HepG2 (cell line): Measurements from ENCODE around the gene CDCA4. TPM values are rescaled to one million over a fixed set of nuclear protein-coding genes. Genes with fewer than 3 reads are reported as not detected.

ENCODE experiments used
- ATAC-seq: fragments of 200-7000 bp; cut with Tn5 transposase; 3 replicates; pipeline ENCODE4 v1.9.1; 2020; ENCODE audit warnings: mild to moderate bottlenecking, moderate library complexity
- BruUV-seq: library from RNA; stranded (reverse); fragments of 400-500 nt; replicated peaks from 2 replicates; lab custom pipeline; 2021; lab: Mats Ljungman, UMichigan
- CTCF ChIA-PET: fragments of 300-600 bp; formaldehyde crosslinking; extraction: SDS; loops from one replicate; lab custom pipeline; 2021; ENCODE audit warnings: low total read pairs, inconsistent platforms, low intra/inter-chr PET ratio; lab: Yijun Ruan, JAX
- POLR2A ChIA-PET: fragments of 350-600 bp; sonication (Branson Sonifier 250); formaldehyde crosslinking; loops from one replicate; lab custom pipeline; 2020; ENCODE audit warnings: antibody characterized with exemption, inconsistent platforms; lab: Yijun Ruan, JAX
- DNase-seq: peaks from one replicate; pipeline ENCODE4 v3.0.0-alpha.2; 2015; ENCODE audit warnings: low spot score
- FAIRE-seq: peaks from 3 replicates; lab custom pipeline; 2011; peaks lifted over from hg19 to GRCh38; lab: Jason Lieb, UNC
- H2AFZ ChIP-seq: one replicate; pipeline ENCODE4 v1.6.1; 2011; ENCODE audit warnings: low read length, inconsistent platforms
- H3K27ac ChIP-seq: fragments of 300-600 bp; 3 replicates; pipeline ENCODE4 v1.8.0; 2011; ENCODE audit warnings: mixed run types, mild to moderate bottlenecking, mixed read lengths, low read length, inconsistent platforms; ENCODE audit not compliant: insufficient read depth; ENCODE audit errors: extremely low read length
- H3K27me3 ChIP-seq, 2 experiments: fragments of 200-600 bp in 1 of 2; 2 replicates in 1 of 2; 3 replicates in 1 of 2; pipeline versions ENCODE4 v1.6.0 to v1.8.0; 2011; ENCODE audit warnings: low read length in 2 of 2, mild to moderate bottlenecking in 2 of 2, moderate library complexity in 2 of 2, inconsistent platforms in 1 of 2; ENCODE audit not compliant: insufficient read depth in 2 of 2, control insufficient read depth in 1 of 2
- H3K36me3 ChIP-seq, 2 experiments: fragments of 200-600 bp in 1 of 2; replicated peaks in 1 of 2; 2 replicates in 1 of 2; 3 replicates in 1 of 2; pipeline versions ENCODE4 v1.5.1 to v1.8.0; 2011; ENCODE audit warnings: low read length in 2 of 2, inconsistent platforms in 1 of 2; ENCODE audit not compliant: insufficient read depth in 2 of 2, control insufficient read depth in 1 of 2
- H3K4me1 ChIP-seq: 2 replicates; pipeline ENCODE4 v1.5.1; 2012; ENCODE audit warnings: low read length, inconsistent platforms; ENCODE audit not compliant: insufficient read depth
- H3K4me2 ChIP-seq: 2 replicates; pipeline ENCODE4 v1.6.0; 2011; ENCODE audit warnings: low read depth, low read length, inconsistent platforms
- H3K4me3 ChIP-seq, 3 experiments: fragments of 200-600 bp in 1 of 3; sonication (generic), shearing (Covaris generic) in 1 of 3; replicated peaks in 1 of 3; 2 replicates each; pipeline ENCODE4 v1.5.1; 2011 to 2016; ENCODE audit warnings: low read length in 3 of 3, inconsistent platforms in 2 of 3, low read depth in 2 of 3, mild to moderate bottlenecking in 2 of 3, control low read depth in 1 of 3, mixed read lengths in 1 of 3; ENCODE audit not compliant: insufficient read depth in 1 of 3
- H3K79me2 ChIP-seq: one replicate; pipeline ENCODE4 v1.6.1; 2011; ENCODE audit warnings: low read length, inconsistent platforms; ENCODE audit not compliant: insufficient read depth
- H3K9ac ChIP-seq: 2 replicates; pipeline ENCODE4 v1.6.0; 2011; ENCODE audit warnings: mild to moderate bottlenecking, low read depth, low read length, inconsistent platforms; ENCODE audit not compliant: insufficient read depth
- H3K9me3 ChIP-seq: 2 replicates; pipeline ENCODE4 v1.5.1; 2012; ENCODE audit warnings: mild to moderate bottlenecking, low read length
- H4K20me1 ChIP-seq: 2 replicates; pipeline ENCODE4 v1.6.0; 2011; ENCODE audit warnings: inconsistent platforms, mild to moderate bottlenecking, low read length, moderate library complexity; ENCODE audit not compliant: insufficient read depth
- FOXA3 ChIP-seq: IDR thresholded peaks from 2 replicates; pipeline ENCODE4 v1.6.1; 2016; ENCODE audit warnings: missing genetic modification reagents, missing compliant biosample characterization
- KLF6 ChIP-seq: IDR thresholded peaks from 2 replicates; pipeline ENCODE4 v1.8.0; 2016; ENCODE audit warnings: missing biosample characterization, missing genetic modification reagents
- MIXL1 ChIP-seq: IDR thresholded peaks from 2 replicates; pipeline ENCODE4 v1.6.1; 2016
- MYPOP ChIP-seq: sonication (generic); formaldehyde crosslinking; IDR thresholded peaks from 2 replicates; pipeline ENCODE4 v1.8.1; 2023; ENCODE audit warnings: mild to moderate bottlenecking, moderate library complexity, missing genetic modification reagents
- NFIC ChIP-seq: IDR thresholded peaks from 2 replicates; pipeline ENCODE4 v1.6.1; 2012; ENCODE audit warnings: mild to moderate bottlenecking, low read length, inconsistent platforms
- SKIL ChIP-seq: sonication (generic); formaldehyde crosslinking; IDR thresholded peaks from 2 replicates; pipeline ENCODE4 v1.8.0; 2022; ENCODE audit warnings: missing genetic modification reagents, mild to moderate bottlenecking, moderate library complexity, borderline replicate concordance
- ZMYM3 ChIP-seq: sonication (generic); formaldehyde crosslinking; IDR thresholded peaks from 2 replicates; pipeline ENCODE4 v1.5.1; 2020; ENCODE audit warnings: mild to moderate bottlenecking, missing genetic modification reagents
- ZNF431 ChIP-seq: sonication (generic); formaldehyde crosslinking; IDR thresholded peaks from 2 replicates; pipeline ENCODE4 v1.9.0; 2022; ENCODE audit warnings: missing genetic modification reagents, low read depth, mild to moderate bottlenecking, borderline replicate concordance
- ZNF724P ChIP-seq: sonication (generic); formaldehyde crosslinking; IDR thresholded peaks from 2 replicates; pipeline ENCODE4 v1.8.0; 2022; ENCODE audit warnings: missing genetic modification reagents, borderline replicate concordance
- ZNF740 ChIP-seq: sonication (generic); formaldehyde crosslinking; IDR thresholded peaks from 2 replicates; pipeline ENCODE4 v1.4.0; 2020; ENCODE audit warnings: missing genetic modification reagents
- ZNF766 ChIP-seq: sonication (generic); formaldehyde crosslinking; IDR thresholded peaks from 2 replicates; pipeline ENCODE4 v1.5.0; 2020; ENCODE audit warnings: missing genetic modification reagents, borderline replicate concordance
- WGBS: methylation state at CpG from one replicate; pipeline ENCODE4 v1.1.6; 2017; ENCODE audit warnings: low lambda C conversion rate; 5-methylcytosine and 5-hydroxymethylcytosine counted together
- in situ Hi-C: cut with HindIII; loops from 2 replicates; pipeline ENCODE4 v1.10.0; 2017; ENCODE audit warnings: low pct_unique_long_range_greater_than_20kb; ENCODE audit not compliant: extremely low pct_ligation_motif_present
- intact Hi-C: fragments of 100-400 bp; cut with micrococcal nuclease; formaldehyde crosslinking; loops from one replicate; pipeline ENCODE4 v1.10.0; 2022; ENCODE audit not compliant: unreplicated experiment
- polyA plus RNA-seq, 8 experiments: library from polyadenylated mRNA; depleted of rRNA in 3 of 8; stranded (reverse) in 7 of 8; unstranded in 1 of 8; fragments of >200 nt; fragmentation: Illumina TruSeq in 4 of 8; extraction: Trizol in 4 of 8; gene quantifications; 2 replicates each; pipeline versions ENCODE4 v1.2.1 to v1.2.3, GENCODE V29; 2011 to 2016; ENCODE audit warnings: low read depth in 4 of 8, missing spikeins in 1 of 8, mixed read lengths in 1 of 8; ENCODE audit not compliant: insufficient read depth in 1 of 8
- total RNA-seq, 5 experiments: library from RNA; depleted of rRNA; stranded (reverse); fragments of >200 nt; fragmentation: Illumina TruSeq; extraction: Trizol; gene quantifications; 2 replicates each; pipeline ENCODE4 v1.2.3, GENCODE V29; 2016; ENCODE audit warnings: low read depth in 1 of 5
- TF ChIP-seq, protein P1 (sequence below): sonication (generic); formaldehyde crosslinking; IDR thresholded peaks from 2 replicates; pipeline ENCODE4 v1.4.0; 2020; ENCODE audit warnings: low read depth, mild to moderate bottlenecking, missing genetic modification reagents
- TF ChIP-seq, protein P2 (sequence below): sonication (generic); formaldehyde crosslinking; IDR thresholded peaks from 2 replicates; pipeline ENCODE4 v1.8.1; 2023; ENCODE audit warnings: missing genetic modification reagents, mild to moderate bottlenecking, borderline replicate concordance

CDCA4 gene
- total and polyA plus RNA-seq, 2 of the 13 experiments (the other 11 are each of a cell fraction or from before 2014, with no cell fraction given): 19.7 to 43.1 TPM

DNA sequence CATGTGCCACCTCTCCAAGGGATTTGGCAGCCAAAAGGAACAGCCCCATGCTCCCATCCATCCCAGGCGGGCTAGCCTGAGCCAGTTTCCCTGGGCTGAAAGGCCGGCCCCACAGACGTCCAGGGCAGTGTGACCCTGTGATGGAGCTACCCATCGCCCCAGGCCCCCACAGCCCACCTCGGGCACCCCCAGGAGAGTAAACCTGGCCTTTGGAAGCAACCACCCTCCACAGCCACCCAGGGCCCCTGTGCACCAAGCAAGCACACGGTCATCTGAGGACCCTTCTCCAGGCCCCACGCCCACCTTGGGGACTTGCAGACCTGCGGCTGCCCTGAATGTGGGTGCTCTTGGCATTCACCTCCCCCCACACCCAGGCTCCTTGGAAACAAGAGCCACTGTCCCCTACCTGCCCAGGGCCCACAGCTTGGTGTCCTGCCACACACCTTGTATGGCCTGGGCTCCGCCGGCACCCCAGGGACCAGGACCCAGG, 51.1 kb downstream of the CDCA4 start:
- no peak for TF ChIP-seq SKIL
- TF ChIP-seq ZNF740 (CRISPR knock-in tag): no peak
- TF ChIP-seq FOXA3 (CRISPR knock-in tag): no peak
- TF ChIP-seq, protein P1, sequence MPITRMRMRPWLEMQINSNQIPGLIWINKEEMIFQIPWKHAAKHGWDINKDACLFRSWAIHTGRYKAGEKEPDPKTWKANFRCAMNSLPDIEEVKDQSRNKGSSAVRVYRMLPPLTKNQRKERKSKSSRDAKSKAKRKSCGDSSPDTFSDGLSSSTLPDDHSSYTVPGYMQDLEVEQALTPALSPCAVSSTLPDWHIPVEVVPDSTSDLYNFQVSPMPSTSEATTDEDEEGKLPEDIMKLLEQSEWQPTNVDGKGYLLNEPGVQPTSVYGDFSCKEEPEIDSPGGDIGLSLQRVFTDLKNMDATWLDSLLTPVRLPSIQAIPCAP (CRISPR knock-in tag): no peak
- TF ChIP-seq ZMYM3 (CRISPR knock-in tag): no peak
- no peak for TF ChIP-seq MYPOP
- TF ChIP-seq ZNF766: no peak
- TF ChIP-seq KLF6: no peak
- TF ChIP-seq, protein P2, sequence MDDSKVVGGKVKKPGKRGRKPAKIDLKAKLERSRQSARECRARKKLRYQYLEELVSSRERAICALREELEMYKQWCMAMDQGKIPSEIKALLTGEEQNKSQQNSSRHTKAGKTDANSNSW (CRISPR knock-in tag): no peak
- no peak for TF ChIP-seq ZNF724P
- no peak for TF ChIP-seq ZNF431 (CRISPR knock-in tag)
- no peak for TF ChIP-seq MIXL1 (CRISPR knock-in tag)
- TF ChIP-seq NFIC: no peak
- TF ChIP-seq, all 625 proteins: peak for 0
- ChIA-PET POLR2A (no interaction called here), CTCF (interaction anchor here (1.0 kb wide), 1 partner anchor 73 kb away, joined by 3 read pairs; no protein-coding TSS in a partner anchor)
- H3K4me1 ChIP-seq: peaks cover 24% of the 10 kb centered on the region; the same call in 1 of the 2 replicates
- H4K20me1 ChIP-seq: no peaks in the 10 kb centered on the region
- no peaks in the 10 kb centered on the region for H3K9me3 ChIP-seq
- no peak overlapping the region for H3K9ac ChIP-seq
- BruUV-seq: no TSS peak
- H2AFZ ChIP-seq: no peak overlapping the region
- intact Hi-C loops (no loop called here), in situ Hi-C loops (loop anchor here (5.0 kb wide), 1 partner anchor 78 kb away; no protein-coding TSS in a partner anchor)
- FAIRE-seq: no peak
- no peaks in the 10 kb centered on the region for H3K79me2 ChIP-seq
- H3K4me2 ChIP-seq: no peak overlapping the region
- DNase-seq: no peak
- no peaks in the 10 kb centered on the region for H3K36me3 ChIP-seq
- ATAC-seq: no peak
- H3K4me3 ChIP-seq: no peak overlapping the region
- 28% methylated on average over 2 of the region's 10 CpGs for WGBS
- H3K27ac ChIP-seq: no peak overlapping the region
- peaks cover 17 to 93% of the 10 kb centered on the region in 2 experiments for H3K27me3 ChIP-seq
